ENCODE measurements around the gene MZF1. TPM values are rescaled to one million over a fixed set of nuclear protein-coding genes. Genes with fewer than 3 reads are reported as not detected.

MZF1 gene
- total and polyA plus RNA-seq, 3 donors from 2014 or later = 23.9 to 56.1 (median 55.8) TPM

- TF ChIP-seq CTCF (IDR thresholded peaks at IDR 0.05) = no peak
- no peak for TF ChIP-seq POLR2A (IDR thresholded peaks at IDR 0.05)
- intact Hi-C loops (cut with DNase I; ENCODE audit: low total_unique reads) = no loop called here
These were observed 58.5 kb downstream of the MZF1 start for GRCh38 chr19:58514564-58515022.

GRCh38 chr19:58513694-58514563, 59.2 kb downstream of the MZF1 start:
- H3K27ac ChIP-seq = peak overlapping the region in 1 of 2 donors; percentile 53
- H3K4me3 ChIP-seq = peak overlapping the region; percentile 34 to 59
- peaks cover 19% of the 10 kb centered on the region for H3K4me1 ChIP-seq
- intact Hi-C loops (cut with DNase I; ENCODE audit: low total_unique reads) = no loop called here
- no peaks in the 10 kb centered on the region for H3K36me3 ChIP-seq (ENCODE audit: low read depth, missing control alignments)
- no peaks in the 10 kb centered on the region for H3K27me3 ChIP-seq
- peak; percentile 86 for DNase-seq
- H3K9me3 ChIP-seq = no peaks in the 10 kb centered on the region
- TF ChIP-seq POLR2A (IDR thresholded peaks at IDR 0.05) (no peak), CTCF (IDR thresholded peaks at IDR 0.05) (peak; percentile 78 to 97 (median 89))
- 20 to 34% methylated on average over 9 to 60 of the region's 66 CpGs for WGBS, 2 donors

More at GRCh38 chr19:58514564-58515022, 58.5 kb downstream of the MZF1 start:
- Histone ChIP-seq H3K27ac (no peak overlapping the region), H3K27me3 (no peaks in the 10 kb centered on the region), H3K9me3 (no peaks in the 10 kb centered on the region), H3K4me3 (peak overlapping the region in 1 of 2 donors; percentile 59), H3K4me1 (peaks cover 19% of the 10 kb centered on the region), H3K36me3 (ENCODE audit: low read depth, missing control alignments) (no peaks in the 10 kb centered on the region)
- no peak for DNase-seq
- WGBS, 2 donors = 79 to 86% methylated on average over 2 to 3 of the region's 3 CpGs

GRCh38 chr19:58513213-58513693, 59.9 kb downstream of the MZF1 start:
- intact Hi-C loops (cut with DNase I; ENCODE audit: low total_unique reads) = no loop called here
- DNase-seq = peak; percentile 29
- Histone ChIP-seq H3K27ac (peak overlapping the region in 1 of 2 donors; percentile 53), H3K9me3 (no peaks in the 10 kb centered on the region), H3K4me3 (peak overlapping the region; percentile 34 to 59), H3K36me3 (ENCODE audit: low read depth, missing control alignments) (no peaks in the 10 kb centered on the region), H3K4me1 (peaks cover 13% of the 10 kb centered on the region), H3K27me3 (no peaks in the 10 kb centered on the region)
- no peak for TF ChIP-seq POLR2A (IDR thresholded peaks at IDR 0.05)
- no peak for TF ChIP-seq CTCF (IDR thresholded peaks at IDR 0.05)
- 33 to 63% methylated on average over 1 to 10 of the region's 10 CpGs for WGBS, 2 donors

Small RNAs within 50 kb of the gene (microRNA-seq; reads per million reads assigned to microRNA genes)
- gene MIR6807 (ENCODE audit: borderline number of aligned reads in 2 of 2, borderline replicate concordance in 1 of 2) = 2.8 to 3.5 reads per million in 2 donors

Small RNAs within 50 kb of the gene (small RNA-seq; reads per million reads assigned to genes)
- gene MIR6807 (0 to 0.09 reads per million in 2 donors), gene RN7SL525P (0 reads per million in 2 donors)

Other genes starting within 250 kb of the MZF1 start
- 1 to 10 TPM; 3.5 to 4.9 TPM for gene ZSCAN22, start 246.3 kb downstream of the MZF1 start, total RNA-seq
- gene ZSCAN22, start 246.3 kb downstream of the MZF1 start, polyA plus RNA-seq (ENCODE audit: insufficient read depth, low read depth, low replicate concordance) = 2.4 TPM
- 10 to 100 TPM in 1 of 2 donors, 1 to 10 TPM in 1; 3.5 to 13.1 TPM for gene A1BG, start 219.8 kb downstream of the MZF1 start, total RNA-seq
- gene A1BG, start 219.8 kb downstream of the MZF1 start, polyA plus RNA-seq (ENCODE audit: insufficient read depth, low read depth, low replicate concordance) = 4.5 TPM
- 10 to 100 TPM; 10.3 to 10.7 TPM for gene ZNF497, start 210.6 kb downstream of the MZF1 start, total RNA-seq
- gene ZNF497, start 210.6 kb downstream of the MZF1 start, polyA plus RNA-seq (ENCODE audit: insufficient read depth, low read depth, low replicate concordance) = 2.6 TPM
- 1 to 10 TPM; 6.2 to 9.3 TPM for gene ZNF837, start 192.3 kb downstream of the MZF1 start, total RNA-seq
- gene ZNF837, start 192.3 kb downstream of the MZF1 start, polyA plus RNA-seq (ENCODE audit: insufficient read depth, low read depth, low replicate concordance) = 1.3 TPM
- gene RPS5, start 186.1 kb downstream of the MZF1 start, total RNA-seq = 1,000 to 10,000 TPM in 1 of 2 donors, 100 to 1,000 TPM in 1; 437 to 1,004 TPM
- gene RPS5, start 186.1 kb downstream of the MZF1 start, polyA plus RNA-seq (ENCODE audit: insufficient read depth, low read depth, low replicate concordance) = 746 TPM
- gene RNF225, start 177.7 kb downstream of the MZF1 start, total RNA-seq = not detected
- gene RNF225, start 177.7 kb downstream of the MZF1 start, polyA plus RNA-seq (ENCODE audit: insufficient read depth, low read depth, low replicate concordance) = not detected
- gene ZNF584, start 164.7 kb downstream of the MZF1 start, total RNA-seq = 10 to 100 TPM; 22.1 to 33.9 TPM
- gene ZNF584, start 164.7 kb downstream of the MZF1 start, polyA plus RNA-seq (ENCODE audit: insufficient read depth, low read depth, low replicate concordance) = 10.4 TPM
- gene ZNF132, start 133.2 kb downstream of the MZF1 start, total RNA-seq = 10 to 100 TPM; 11.4 to 11.6 TPM
- 5.5 TPM for gene ZNF132, start 133.2 kb downstream of the MZF1 start, polyA plus RNA-seq (ENCODE audit: insufficient read depth, low read depth, low replicate concordance)
- gene ZNF324B, start 121.7 kb downstream of the MZF1 start, total RNA-seq = 10 to 100 TPM in 1 of 2 donors, 1 to 10 TPM in 1; 8.5 to 15.8 TPM
- gene ZNF324B, start 121.7 kb downstream of the MZF1 start, polyA plus RNA-seq (ENCODE audit: insufficient read depth, low read depth, low replicate concordance) = 4.8 TPM
- gene ZNF324, start 106.3 kb downstream of the MZF1 start, total RNA-seq = 10 to 100 TPM; 23.2 to 24.8 TPM
- gene ZNF324, start 106.3 kb downstream of the MZF1 start, polyA plus RNA-seq (ENCODE audit: insufficient read depth, low read depth, low replicate concordance) = 7.8 TPM
- 10 to 100 TPM; 33.6 to 38.7 TPM for gene ZNF446, start 97.0 kb downstream of the MZF1 start, total RNA-seq
- gene ZNF446, start 97.0 kb downstream of the MZF1 start, polyA plus RNA-seq (ENCODE audit: insufficient read depth, low read depth, low replicate concordance) = 24.3 TPM
- 10 to 100 TPM; 29.1 to 37.8 TPM for gene SLC27A5, start 61.3 kb downstream of the MZF1 start, total RNA-seq
- gene SLC27A5, start 61.3 kb downstream of the MZF1 start, polyA plus RNA-seq (ENCODE audit: insufficient read depth, low read depth, low replicate concordance) = 63.6 TPM
- 10 to 100 TPM; 14.0 to 15.1 TPM for gene ZBTB45, start 53.5 kb downstream of the MZF1 start, total RNA-seq
- 6.9 TPM for gene ZBTB45, start 53.5 kb downstream of the MZF1 start, polyA plus RNA-seq (ENCODE audit: insufficient read depth, low read depth, low replicate concordance)
- 100 to 1,000 TPM; 415 to 521 TPM for gene TRIM28, start 29.3 kb downstream of the MZF1 start, total RNA-seq
- 694 TPM for gene TRIM28, start 29.3 kb downstream of the MZF1 start, polyA plus RNA-seq (ENCODE audit: insufficient read depth, low read depth, low replicate concordance)
- 100 to 1,000 TPM; 115 to 126 TPM for gene CHMP2A, start 18.2 kb downstream of the MZF1 start, total RNA-seq
- 155 TPM for gene CHMP2A, start 18.2 kb downstream of the MZF1 start, polyA plus RNA-seq (ENCODE audit: insufficient read depth, low read depth, low replicate concordance)
- gene UBE2M, start 14.7 kb downstream of the MZF1 start, total RNA-seq = 10 to 100 TPM; 65.0 to 65.2 TPM
- gene UBE2M, start 14.7 kb downstream of the MZF1 start, polyA plus RNA-seq (ENCODE audit: insufficient read depth, low read depth, low replicate concordance) = 155 TPM